ENCODE measurements around the gene NEO1.

DNA sequence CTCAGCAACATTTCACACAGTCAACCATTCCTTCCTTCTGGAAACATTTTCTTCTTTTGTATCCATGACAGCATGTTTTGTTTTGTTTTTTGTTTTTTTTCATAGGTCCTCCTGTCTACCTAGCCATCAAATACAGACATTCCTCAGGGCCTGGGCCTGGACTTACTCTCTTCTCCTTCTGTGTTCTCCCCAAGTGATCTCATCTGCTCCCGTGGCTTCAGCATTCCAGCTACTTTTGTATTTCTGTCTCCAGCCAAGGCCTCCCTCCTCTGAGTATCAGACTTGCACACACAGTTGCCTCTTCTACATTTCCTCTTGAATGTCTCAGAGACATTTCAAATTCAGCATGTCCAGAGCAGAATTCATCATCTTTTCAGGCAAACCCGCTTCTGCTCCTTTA lies 234.0 kb downstream of the NEO1 start:
- TF ChIP-seq, protein P1, sequence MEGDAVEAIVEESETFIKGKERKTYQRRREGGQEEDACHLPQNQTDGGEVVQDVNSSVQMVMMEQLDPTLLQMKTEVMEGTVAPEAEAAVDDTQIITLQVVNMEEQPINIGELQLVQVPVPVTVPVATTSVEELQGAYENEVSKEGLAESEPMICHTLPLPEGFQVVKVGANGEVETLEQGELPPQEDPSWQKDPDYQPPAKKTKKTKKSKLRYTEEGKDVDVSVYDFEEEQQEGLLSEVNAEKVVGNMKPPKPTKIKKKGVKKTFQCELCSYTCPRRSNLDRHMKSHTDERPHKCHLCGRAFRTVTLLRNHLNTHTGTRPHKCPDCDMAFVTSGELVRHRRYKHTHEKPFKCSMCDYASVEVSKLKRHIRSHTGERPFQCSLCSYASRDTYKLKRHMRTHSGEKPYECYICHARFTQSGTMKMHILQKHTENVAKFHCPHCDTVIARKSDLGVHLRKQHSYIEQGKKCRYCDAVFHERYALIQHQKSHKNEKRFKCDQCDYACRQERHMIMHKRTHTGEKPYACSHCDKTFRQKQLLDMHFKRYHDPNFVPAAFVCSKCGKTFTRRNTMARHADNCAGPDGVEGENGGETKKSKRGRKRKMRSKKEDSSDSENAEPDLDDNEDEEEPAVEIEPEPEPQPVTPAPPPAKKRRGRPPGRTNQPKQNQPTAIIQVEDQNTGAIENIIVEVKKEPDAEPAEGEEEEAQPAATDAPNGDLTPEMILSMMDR (IDR thresholded peaks at IDR 0.05), result no peak
- TF ChIP-seq POLR2A (IDR thresholded peaks at IDR 0.05), result no peak

Measured in uterus (tissue), 2 donors.